CD14-positive monocyte (primary cell): ENCODE measurements around the gene TOX3. TPM values are rescaled to one million over a fixed set of nuclear protein-coding genes. Genes with fewer than 3 reads are reported as not detected.

Experiments
- DNase-seq, 3 donors: peaks; one replicate each; pipeline ENCODE4 v3.0.0-alpha.2; 2011 to 2022
- H2AFZ ChIP-seq: 2 replicates; pipeline ENCODE4 v1.6.0; 2012; ENCODE audit warnings: mild to moderate bottlenecking, low read depth, low read length, inconsistent platforms; ENCODE audit not compliant: insufficient read depth, poor library complexity, severe bottlenecking
- H3K27ac ChIP-seq, 2 donors: 1 replicate in 1 of 2; 2 replicates in 1 of 2; pipeline ENCODE4 v1.5.1; 2012 to 2013; ENCODE audit warnings: low read length in 2 of 2, control low read depth in 1 of 2, inconsistent platforms in 1 of 2, low read depth in 1 of 2, mild to moderate bottlenecking in 1 of 2
- H3K27me3 ChIP-seq, 2 donors: one replicate each; pipeline versions ENCODE4 v1.6.0 to v1.6.1; 2011 to 2013; ENCODE audit warnings: low read length in 2 of 2; ENCODE audit not compliant: control insufficient read depth in 2 of 2, insufficient read depth in 2 of 2
- H3K36me3 ChIP-seq, 2 donors: replicated peaks in 1 of 2; 1 replicate in 1 of 2; 2 replicates in 1 of 2; pipeline versions ENCODE4 v1.5.1 to v1.6.1; 2012 to 2013; ENCODE audit warnings: low read length in 2 of 2, control low read depth in 1 of 2, inconsistent platforms in 1 of 2, mild to moderate bottlenecking in 1 of 2; ENCODE audit not compliant: insufficient read depth in 2 of 2, control insufficient read depth in 1 of 2
- H3K4me1 ChIP-seq, 2 donors: 1 replicate in 1 of 2; 2 replicates in 1 of 2; pipeline versions ENCODE4 v1.5.1 to v1.6.1; 2012 to 2013; ENCODE audit warnings: low read length in 2 of 2, control low read depth in 1 of 2, inconsistent platforms in 1 of 2, mild to moderate bottlenecking in 1 of 2, moderate library complexity in 1 of 2; ENCODE audit not compliant: insufficient read depth in 2 of 2, control insufficient read depth in 1 of 2
- H3K4me2 ChIP-seq: replicated peaks from 2 replicates; pipeline ENCODE3; 2012; ENCODE audit warnings: low read length, moderate library complexity, mild to moderate bottlenecking; ENCODE audit not compliant: poor library complexity, severe bottlenecking; ENCODE audit errors: extremely low read depth
- H3K4me3 ChIP-seq, 3 experiments: fragments of 200-600 bp in 1 of 3; sonication (generic) in 1 of 3; replicated peaks in 1 of 3; 1 replicate in 2 of 3; 2 replicates in 1 of 3; pipeline ENCODE4 v1.5.1; 2011 to 2013; ENCODE audit warnings: low read length in 3 of 3, mild to moderate bottlenecking in 3 of 3, control low read depth in 2 of 3, low read depth in 2 of 3, inconsistent platforms in 1 of 3, moderate library complexity in 1 of 3
- H3K79me2 ChIP-seq: 2 replicates; pipeline ENCODE4 v1.6.0; 2012; ENCODE audit warnings: mild to moderate bottlenecking, control low read depth, inconsistent platforms, low read length, moderate library complexity; ENCODE audit not compliant: insufficient read depth
- H3K9ac ChIP-seq: 2 replicates; pipeline ENCODE4 v1.6.0; 2017; ENCODE audit warnings: low read length, mild to moderate bottlenecking; ENCODE audit not compliant: insufficient read depth, poor library complexity, severe bottlenecking
- H3K9me3 ChIP-seq, 2 donors: replicated peaks in 1 of 2; 1 replicate in 1 of 2; 2 replicates in 1 of 2; pipeline versions ENCODE4 v1.5.1 to v1.6.1; 2012 to 2013; ENCODE audit warnings: low read length in 2 of 2, control low read depth in 1 of 2; ENCODE audit not compliant: control insufficient read depth in 1 of 2, insufficient read depth in 1 of 2
- H4K20me1 ChIP-seq: 2 replicates; pipeline ENCODE4 v1.6.0; 2012; ENCODE audit warnings: mild to moderate bottlenecking, low read length, control low read depth, moderate library complexity; ENCODE audit not compliant: insufficient read depth
- H3K27ac Mint-ChIP-seq, 7 donors: one replicate each; pipeline ENCODE4 v1.8.0; 2020; ENCODE audit warnings: mild to moderate bottlenecking in 7 of 7, mixed read lengths in 7 of 7, moderate library complexity in 6 of 7, inconsistent platforms in 2 of 7
- H3K27me3 Mint-ChIP-seq, 3 donors: one replicate each; pipeline ENCODE4 v1.8.0; 2021 to 2022; ENCODE audit warnings: low read depth in 3 of 3, mild to moderate bottlenecking in 3 of 3, mixed read lengths in 3 of 3, moderate library complexity in 3 of 3, inconsistent platforms in 1 of 3
- H3K36me3 Mint-ChIP-seq, 2 donors: one replicate each; pipeline ENCODE4 v1.8.0; 2020; ENCODE audit warnings: mixed read lengths in 2 of 2, inconsistent platforms in 1 of 2, mild to moderate bottlenecking in 1 of 2
- H3K4me1 Mint-ChIP-seq: one replicate; pipeline ENCODE4 v1.8.0; 2020; ENCODE audit warnings: mild to moderate bottlenecking, mixed read lengths
- H3K4me3 Mint-ChIP-seq, 2 donors: one replicate each; pipeline ENCODE4 v1.8.0; 2020; ENCODE audit warnings: mild to moderate bottlenecking in 2 of 2, mixed read lengths in 2 of 2, moderate library complexity in 1 of 2
- H3K9me3 Mint-ChIP-seq, 7 donors: one replicate each; pipeline ENCODE4 v1.8.0; 2020 to 2022; ENCODE audit warnings: mixed read lengths in 7 of 7, mild to moderate bottlenecking in 6 of 7, moderate library complexity in 6 of 7, inconsistent platforms in 2 of 7
- WGBS: methylation state at CpG from one replicate; pipeline ENCODE4 v1.1.5; 2013; ENCODE audit warnings: missing lambda C conversion rate; ENCODE audit not compliant: insufficient coverage; 5-methylcytosine and 5-hydroxymethylcytosine counted together
- intact Hi-C, 2 donors: fragments of 100-400 bp; cut with micrococcal nuclease; formaldehyde crosslinking; loops; one replicate each; pipeline versions ENCODE4 v1.15.0 to v1.15.1; 2023
- polyA plus RNA-seq, 3 donors: library from polyadenylated mRNA; depleted of rRNA in 1 of 3; unstranded in 2 of 3; stranded (reverse) in 1 of 3; fragments of 300-500 nt in 2 of 3; fragments of >200 nt in 1 of 3; fragmentation: Illumina TruSeq in 2 of 3; gene quantifications; 1 replicate in 2 of 3; 2 replicates in 1 of 3; pipeline ENCODE4 v1.2.3, GENCODE V29; 2012 to 2021
- TF ChIP-seq, protein P1 (sequence below): fragments of 200-600 bp; IDR thresholded peaks from one replicate; pipeline ENCODE4 v1.8.0; 2022; ENCODE audit warnings: antibody characterized with exemption, mild to moderate bottlenecking

TOX3 gene
- polyA plus RNA-seq, 3 donors, result not detected

DNA sequence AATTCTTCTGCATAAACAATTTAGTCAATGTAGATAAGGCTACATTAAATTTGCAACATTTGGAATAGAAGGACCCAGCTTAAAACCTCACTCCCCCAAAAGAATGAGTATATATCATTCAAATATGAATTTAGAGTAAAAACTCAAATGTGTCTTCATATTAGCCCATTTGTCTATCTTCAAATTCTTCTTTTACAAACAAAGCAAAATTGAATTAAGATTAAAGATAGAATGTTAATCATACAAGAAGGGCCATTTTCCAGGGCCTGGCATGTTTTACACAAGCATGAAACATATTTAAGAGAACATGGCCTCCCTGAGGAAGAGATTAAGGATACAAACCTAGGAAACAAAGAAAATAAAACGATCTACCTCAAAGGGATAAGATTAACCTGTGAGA is 8.4 kb downstream of the TOX3 start:
- peaks cover 0 to 5% (median 2%) of the 10 kb centered on the region in 3 donors for H3K27me3 Mint-ChIP-seq
- H3K4me1 Mint-ChIP-seq, result no peaks in the 10 kb centered on the region
- Histone ChIP-seq H3K36me3 (no peaks in the 10 kb centered on the region), H3K4me2 (no peak overlapping the region), H4K20me1 (no peaks in the 10 kb centered on the region), H3K9me3 (no peaks in the 10 kb centered on the region), H3K79me2 (no peaks in the 10 kb centered on the region), H3K4me1 (no peaks in the 10 kb centered on the region), H3K4me3 (no peak overlapping the region), H3K27me3 (peaks cover 0 to 7% of the 10 kb centered on the region in 2 donors), H3K27ac (no peak overlapping the region), H3K9ac (no peak overlapping the region), H2AFZ (no peak overlapping the region)
- intact Hi-C loops, result no loop called here
- H3K36me3 Mint-ChIP-seq, result no peaks in the 10 kb centered on the region
- H3K4me3 Mint-ChIP-seq, result no peak overlapping the region
- TF ChIP-seq, protein P1, sequence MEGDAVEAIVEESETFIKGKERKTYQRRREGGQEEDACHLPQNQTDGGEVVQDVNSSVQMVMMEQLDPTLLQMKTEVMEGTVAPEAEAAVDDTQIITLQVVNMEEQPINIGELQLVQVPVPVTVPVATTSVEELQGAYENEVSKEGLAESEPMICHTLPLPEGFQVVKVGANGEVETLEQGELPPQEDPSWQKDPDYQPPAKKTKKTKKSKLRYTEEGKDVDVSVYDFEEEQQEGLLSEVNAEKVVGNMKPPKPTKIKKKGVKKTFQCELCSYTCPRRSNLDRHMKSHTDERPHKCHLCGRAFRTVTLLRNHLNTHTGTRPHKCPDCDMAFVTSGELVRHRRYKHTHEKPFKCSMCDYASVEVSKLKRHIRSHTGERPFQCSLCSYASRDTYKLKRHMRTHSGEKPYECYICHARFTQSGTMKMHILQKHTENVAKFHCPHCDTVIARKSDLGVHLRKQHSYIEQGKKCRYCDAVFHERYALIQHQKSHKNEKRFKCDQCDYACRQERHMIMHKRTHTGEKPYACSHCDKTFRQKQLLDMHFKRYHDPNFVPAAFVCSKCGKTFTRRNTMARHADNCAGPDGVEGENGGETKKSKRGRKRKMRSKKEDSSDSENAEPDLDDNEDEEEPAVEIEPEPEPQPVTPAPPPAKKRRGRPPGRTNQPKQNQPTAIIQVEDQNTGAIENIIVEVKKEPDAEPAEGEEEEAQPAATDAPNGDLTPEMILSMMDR, result no peak
- H3K27ac Mint-ChIP-seq, result no peak overlapping the region
- DNase-seq, result no peak
- WGBS, result no CpG with 5 or more reads among the region's 1 CpG
- H3K9me3 Mint-ChIP-seq, result peaks cover 0 to 6% (median 0%) of the 10 kb centered on the region in 7 donors

GRCh38 chr16:52537516-52537915 is 9.4 kb downstream of the TOX3 start:
- Mint-ChIP-seq H3K27me3 (peaks cover 0 to under 1% (median 0%) of the 10 kb centered on the region in 3 donors), H3K9me3 (peaks cover 0 to 6% (median 0%) of the 10 kb centered on the region in 7 donors), H3K36me3 (no peaks in the 10 kb centered on the region), H3K4me3 (no peak overlapping the region), H3K4me1 (no peaks in the 10 kb centered on the region), H3K27ac (no peak overlapping the region)
- H3K27ac ChIP-seq, result no peak overlapping the region
- no peaks in the 10 kb centered on the region for H3K9me3 ChIP-seq
- no peaks in the 10 kb centered on the region for H3K79me2 ChIP-seq
- DNase-seq, result no peak
- intact Hi-C loops, result no loop called here
- H3K4me1 ChIP-seq, result no peaks in the 10 kb centered on the region
- H3K9ac ChIP-seq, result no peak overlapping the region
- H3K4me2 ChIP-seq, result no peak overlapping the region
- H3K36me3 ChIP-seq, result no peaks in the 10 kb centered on the region
- no peak overlapping the region for H3K4me3 ChIP-seq
- H3K27me3 ChIP-seq, result no peaks in the 10 kb centered on the region
- TF ChIP-seq, protein P1, result no peak
- H4K20me1 ChIP-seq, result no peaks in the 10 kb centered on the region
- no peak overlapping the region for H2AFZ ChIP-seq
- WGBS, result 60% methylated on average over 1 of the region's 3 CpGs
